ENCODE measurements around the gene TCFL5.

TCFL5 gene

DNA sequence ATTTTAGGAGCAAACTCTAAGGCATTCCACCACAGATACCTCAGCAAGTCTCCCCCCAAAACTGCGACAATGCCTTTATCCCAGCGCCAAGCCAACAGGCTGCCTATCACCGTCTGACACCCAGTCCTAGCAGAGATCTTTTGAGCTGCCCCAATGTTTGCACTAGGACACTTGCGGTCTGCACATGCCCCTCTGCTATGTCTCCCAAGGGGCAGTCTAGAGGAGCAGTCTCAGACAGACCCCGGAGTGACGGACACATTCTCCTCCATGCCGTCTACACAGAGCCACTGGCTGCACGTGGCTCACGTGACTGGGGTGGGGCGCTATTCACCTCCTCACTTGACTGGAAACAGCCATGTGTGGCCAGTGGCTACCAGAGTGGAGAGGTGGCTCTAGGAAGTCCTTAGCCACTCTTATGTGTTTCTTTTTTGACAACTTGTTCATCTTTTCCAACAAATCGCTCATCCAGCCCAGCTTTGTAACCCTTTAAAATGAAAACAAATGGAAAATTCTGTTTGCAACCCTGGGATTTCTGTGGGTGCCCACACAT lies 48.7 kb upstream of the TCFL5 start:
- CTCF ChIA-PET, result interaction anchor here (1.3 to 1.5 kb wide), 3 partner anchors 10 to 98 kb away, joined by 3 to 5 read pairs (median 3); no protein-coding TSS in a partner anchor

DNA sequence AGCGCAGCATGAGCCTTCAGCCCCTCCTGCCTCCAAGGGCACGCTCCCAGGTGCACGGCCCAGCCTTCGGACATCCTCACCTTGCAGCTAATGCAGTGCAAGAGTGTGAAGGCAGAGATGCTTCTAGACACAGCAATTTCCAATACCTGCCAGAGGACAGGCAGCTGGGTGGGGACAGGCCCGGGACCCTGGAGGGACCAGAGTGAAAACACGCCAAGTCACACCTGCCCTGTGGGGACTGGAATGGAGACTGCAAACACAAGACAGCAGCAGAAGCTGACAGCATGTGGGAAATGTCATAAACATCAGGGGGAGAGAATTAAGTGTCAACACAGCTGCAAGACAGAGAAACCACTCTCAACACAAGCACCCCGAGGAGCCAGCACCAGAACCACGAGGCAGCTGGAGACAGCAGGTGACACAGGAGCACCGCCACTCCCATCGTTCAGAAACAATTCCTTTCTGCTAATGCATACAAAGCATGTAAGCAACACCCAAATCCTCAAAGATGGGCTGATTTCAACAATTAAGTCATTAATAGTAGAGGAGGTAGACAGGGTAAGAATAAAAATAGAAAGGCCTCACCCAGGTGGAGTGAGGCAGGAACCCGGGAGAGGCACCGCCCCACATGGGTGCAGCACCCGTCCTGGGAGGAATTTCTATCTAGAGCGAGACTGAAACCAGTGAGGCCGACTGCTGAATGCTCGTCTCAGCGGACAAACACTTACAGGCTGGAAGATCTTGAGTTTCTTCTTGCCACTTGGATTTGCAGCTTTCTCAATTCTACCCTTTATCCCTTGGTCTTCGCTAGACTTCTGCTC lies 47.6 kb upstream of the TCFL5 start:
- Histone ChIP-seq H3K36me3 (ENCODE audit: control insufficient read depth in 2 of 2, insufficient read depth in 1 of 2, low read length in 2 of 2) (peaks cover 36 to 93% of the 10 kb centered on the region in 2 experiments), H3K9me3 (ENCODE audit: control insufficient read depth, insufficient read depth, low read depth, low read length) (no peaks in the 10 kb centered on the region), H3K4me3 (ENCODE audit: low read depth, low read length) (no peak overlapping the region), H3K4me1 (ENCODE audit: control insufficient read depth, insufficient read depth, low read length) (peaks cover 2% of the 10 kb centered on the region; the same call in 1 of the 2 replicates), H3K27ac (ENCODE audit: extremely low read depth, low read depth, low read length) (no peak overlapping the region)
- POLR2A ChIA-PET, result interaction anchor here (1.2 kb wide), 1 partner anchor 11 kb away, joined by 4 read pairs; no protein-coding TSS in a partner anchor
- TF ChIP-seq ZIC2 (tag by site-specific recombination; IDR thresholded peaks at IDR 0.05) (peak; percentile 82), ZNF521 (tag by site-specific recombination; IDR thresholded peaks at IDR 0.05) (no peak), ZNF529 (tag by site-specific recombination; IDR thresholded peaks at IDR 0.05; ENCODE audit: insufficient replicate concordance) (no peak)
- CTCF ChIA-PET, result interaction anchor here (1.3 to 3.1 kb wide), 6 partner anchors 9 to 99 kb away, joined by 3 to 27 read pairs (median 9); partner anchors contain the start of gene DIDO1

More for the DNA sequence above, 48.7 kb upstream of the TCFL5 start:
- POLR2A ChIA-PET, result no interaction called here
- H3K27ac ChIP-seq (ENCODE audit: extremely low read depth, low read depth, low read length), result no peak overlapping the region
- peaks cover 9% of the 10 kb centered on the region for H3K4me1 ChIP-seq (ENCODE audit: control insufficient read depth, insufficient read depth, low read length)
- H3K9me3 ChIP-seq (ENCODE audit: control insufficient read depth, insufficient read depth, low read depth, low read length), result no peaks in the 10 kb centered on the region
- H3K4me3 ChIP-seq (ENCODE audit: low read depth, low read length), result no peak overlapping the region
- peaks cover 32 to 81% of the 10 kb centered on the region in 2 experiments for H3K36me3 ChIP-seq (ENCODE audit: control insufficient read depth in 2 of 2, insufficient read depth in 1 of 2, low read length in 2 of 2)
- TF ChIP-seq ZNF221 (tag by site-specific recombination; IDR thresholded peaks at IDR 0.05; ENCODE audit: borderline replicate concordance) (no peak), SCRT2 (tag by site-specific recombination; IDR thresholded peaks at IDR 0.05) (peak; percentile 34; the same call in 1 of the 2 replicates)

DNA sequence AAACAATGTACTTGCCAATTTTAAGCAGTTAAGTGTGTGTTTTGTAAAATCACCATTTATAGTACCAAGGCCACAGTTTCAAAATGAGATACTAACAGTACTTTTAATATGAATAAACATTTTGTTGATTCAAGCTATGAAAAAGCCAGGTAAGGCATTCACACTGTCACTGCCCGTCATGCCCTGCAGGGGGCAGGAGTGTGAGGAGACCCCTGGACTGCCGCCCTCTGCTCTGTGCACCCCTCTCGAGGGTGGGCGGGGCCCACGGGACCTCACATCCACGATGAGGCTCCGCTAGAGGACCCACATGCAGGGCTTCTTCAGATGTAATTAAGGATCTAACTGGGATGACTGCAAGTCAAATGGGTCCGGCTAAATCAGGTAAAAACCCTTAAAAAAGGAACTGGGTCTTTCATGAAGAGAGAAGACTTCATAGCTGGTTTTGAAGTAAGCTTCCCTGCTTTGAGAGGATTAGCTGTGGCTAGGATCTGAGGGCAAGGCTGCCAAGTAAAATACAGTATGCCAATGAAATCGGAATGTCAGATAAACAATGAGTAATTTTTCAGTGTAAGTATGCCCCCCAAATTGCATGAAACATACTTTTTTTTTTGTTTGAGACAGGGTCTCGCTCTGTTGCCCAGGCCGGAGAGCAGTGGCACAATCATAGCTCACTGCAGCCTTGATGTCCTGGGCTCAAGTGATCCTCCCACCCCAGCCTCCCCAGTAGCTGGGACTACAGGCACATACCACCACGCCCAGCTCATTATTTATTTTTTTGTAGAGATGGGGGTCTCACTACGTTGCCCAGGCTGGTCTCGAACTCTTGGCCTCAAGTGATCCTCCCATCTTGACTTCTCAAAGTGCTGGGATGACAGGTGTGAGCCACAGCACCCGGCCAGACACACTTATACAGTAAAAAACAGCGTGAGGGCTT lies 46.0 kb upstream of the TCFL5 start:
- Histone ChIP-seq H3K27ac (ENCODE audit: extremely low read depth, low read depth, low read length) (no peak overlapping the region), H3K9me3 (ENCODE audit: control insufficient read depth, insufficient read depth, low read depth, low read length) (no peaks in the 10 kb centered on the region), H3K36me3 (ENCODE audit: control insufficient read depth in 2 of 2, insufficient read depth in 1 of 2, low read length in 2 of 2) (peaks cover 34 to 99% of the 10 kb centered on the region in 2 experiments), H3K4me3 (ENCODE audit: low read depth, low read length) (no peak overlapping the region), H3K4me1 (ENCODE audit: control insufficient read depth, insufficient read depth, low read length) (no peaks in the 10 kb centered on the region)
- ChIA-PET CTCF (interaction anchor here (0.6 to 3.1 kb wide), 14 partner anchors 9 to 139 kb away, joined by 3 to 27 read pairs (median 5); partner anchors contain the start of gene DIDO1), POLR2A (interaction anchor here (1.2 kb wide), 1 partner anchor 10 kb away, joined by 4 read pairs; no protein-coding TSS in a partner anchor)
- TF ChIP-seq SP3 (tag by site-specific recombination; IDR thresholded peaks at IDR 0.05) (no peak), ZNF132 (tag by site-specific recombination; IDR thresholded peaks at IDR 0.05; ENCODE audit: borderline replicate concordance) (no peak), PRDM1 (tag by site-specific recombination; IDR thresholded peaks at IDR 0.05) (no peak), ZNF174 (tag by site-specific recombination; IDR thresholded peaks at IDR 0.05) (no peak), ZNF660 (tag by site-specific recombination; IDR thresholded peaks at IDR 0.05) (no peak), ZNF302 (tag by site-specific recombination; IDR thresholded peaks at IDR 0.05; ENCODE audit: low read depth) (no peak), MZF1 (tag by site-specific recombination; IDR thresholded peaks at IDR 0.05; ENCODE audit: borderline replicate concordance) (no peak), IKZF3 (tag by site-specific recombination; IDR thresholded peaks at IDR 0.05) (no peak), ZNF830 (tag by site-specific recombination; IDR thresholded peaks at IDR 0.05; ENCODE audit: low read depth) (no peak), TCF7L2 (IDR thresholded peaks at IDR 0.05; ENCODE audit: borderline replicate concordance, low read depth, low read length) (no peak), KLF10 (tag by site-specific recombination; IDR thresholded peaks at IDR 0.05) (0 out of 2 replicates have a peak, but pooled peaks have one; percentile 29), ZNF121 (tag by site-specific recombination; IDR thresholded peaks at IDR 0.05) (peak; percentile 98), ZIC2 (tag by site-specific recombination; IDR thresholded peaks at IDR 0.05) (no peak), SCRT2 (tag by site-specific recombination; IDR thresholded peaks at IDR 0.05) (no peak)
- TF ChIP-seq, protein P1, sequence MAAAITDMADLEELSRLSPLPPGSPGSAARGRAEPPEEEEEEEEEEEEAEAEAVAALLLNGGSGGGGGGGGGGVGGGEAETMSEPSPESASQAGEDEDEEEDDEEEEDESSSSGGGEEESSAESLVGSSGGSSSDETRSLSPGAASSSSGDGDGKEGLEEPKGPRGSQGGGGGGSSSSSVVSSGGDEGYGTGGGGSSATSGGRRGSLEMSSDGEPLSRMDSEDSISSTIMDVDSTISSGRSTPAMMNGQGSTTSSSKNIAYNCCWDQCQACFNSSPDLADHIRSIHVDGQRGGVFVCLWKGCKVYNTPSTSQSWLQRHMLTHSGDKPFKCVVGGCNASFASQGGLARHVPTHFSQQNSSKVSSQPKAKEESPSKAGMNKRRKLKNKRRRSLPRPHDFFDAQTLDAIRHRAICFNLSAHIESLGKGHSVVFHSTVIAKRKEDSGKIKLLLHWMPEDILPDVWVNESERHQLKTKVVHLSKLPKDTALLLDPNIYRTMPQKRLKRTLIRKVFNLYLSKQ (tag by site-specific recombination; IDR thresholded peaks at IDR 0.05; ENCODE audit: borderline replicate concordance), result no peak
- TF ChIP-seq, protein P2, sequence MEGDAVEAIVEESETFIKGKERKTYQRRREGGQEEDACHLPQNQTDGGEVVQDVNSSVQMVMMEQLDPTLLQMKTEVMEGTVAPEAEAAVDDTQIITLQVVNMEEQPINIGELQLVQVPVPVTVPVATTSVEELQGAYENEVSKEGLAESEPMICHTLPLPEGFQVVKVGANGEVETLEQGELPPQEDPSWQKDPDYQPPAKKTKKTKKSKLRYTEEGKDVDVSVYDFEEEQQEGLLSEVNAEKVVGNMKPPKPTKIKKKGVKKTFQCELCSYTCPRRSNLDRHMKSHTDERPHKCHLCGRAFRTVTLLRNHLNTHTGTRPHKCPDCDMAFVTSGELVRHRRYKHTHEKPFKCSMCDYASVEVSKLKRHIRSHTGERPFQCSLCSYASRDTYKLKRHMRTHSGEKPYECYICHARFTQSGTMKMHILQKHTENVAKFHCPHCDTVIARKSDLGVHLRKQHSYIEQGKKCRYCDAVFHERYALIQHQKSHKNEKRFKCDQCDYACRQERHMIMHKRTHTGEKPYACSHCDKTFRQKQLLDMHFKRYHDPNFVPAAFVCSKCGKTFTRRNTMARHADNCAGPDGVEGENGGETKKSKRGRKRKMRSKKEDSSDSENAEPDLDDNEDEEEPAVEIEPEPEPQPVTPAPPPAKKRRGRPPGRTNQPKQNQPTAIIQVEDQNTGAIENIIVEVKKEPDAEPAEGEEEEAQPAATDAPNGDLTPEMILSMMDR (tag by site-specific recombination; IDR thresholded peaks at IDR 0.05), result peak; percentile 41; the same call in 1 of the 2 replicates
